ENCODE measurements around the gene MT3. TPM values are rescaled to one million over a fixed set of nuclear protein-coding genes. Genes with fewer than 3 reads are reported as not detected.

Gene MT3
- total and polyA plus RNA-seq, 12 donors = 5.5 to 354 (median 46.4) TPM

DNA sequence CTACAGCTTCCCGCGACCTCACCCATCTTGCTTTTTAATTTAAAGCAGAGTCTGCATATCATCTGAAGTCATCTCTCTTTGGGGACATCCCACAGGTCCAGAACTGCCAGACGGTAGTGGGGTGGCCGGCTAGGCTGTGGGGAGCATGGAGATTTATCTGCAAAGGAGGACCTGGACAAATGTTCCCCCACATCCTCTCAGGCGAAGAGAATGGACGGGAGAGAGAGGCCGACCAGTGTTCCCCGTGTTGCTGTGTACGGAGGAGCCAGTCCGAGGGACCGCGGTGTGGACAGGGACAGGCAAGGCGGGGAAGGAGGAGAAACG, 42.5 kb downstream of the MT3 start:
- TF ChIP-seq POLR2A (IDR thresholded peaks at IDR 0.05) (no peak), CTCF (IDR thresholded peaks at IDR 0.05) (no peak)
- no peak for DNase-seq
- Histone ChIP-seq H3K36me3 (replicated peaks in 1 of 2) (no peaks in the 10 kb centered on the region), H3K27me3 (peaks cover 7% of the 10 kb centered on the region), H3K4me3 (peak overlapping the region in 2 of 4 donors; percentile 32 to 53), H3K27ac (peak overlapping the region in 3 of 5 donors; percentile 47 to 83 (median 67)), H3K9me3 (replicated peaks in 1 of 3) (no peaks in the 10 kb centered on the region), H3K4me1 (replicated peaks in 1 of 2) (peaks cover 5 to 19% of the 10 kb centered on the region in 2 donors)
- intact Hi-C loops (cut with DNase I) = no loop called here
- 37 to 58% (median 43%) methylated on average over 7 to 14 of the region's 14 CpGs for WGBS, 4 donors

DNA sequence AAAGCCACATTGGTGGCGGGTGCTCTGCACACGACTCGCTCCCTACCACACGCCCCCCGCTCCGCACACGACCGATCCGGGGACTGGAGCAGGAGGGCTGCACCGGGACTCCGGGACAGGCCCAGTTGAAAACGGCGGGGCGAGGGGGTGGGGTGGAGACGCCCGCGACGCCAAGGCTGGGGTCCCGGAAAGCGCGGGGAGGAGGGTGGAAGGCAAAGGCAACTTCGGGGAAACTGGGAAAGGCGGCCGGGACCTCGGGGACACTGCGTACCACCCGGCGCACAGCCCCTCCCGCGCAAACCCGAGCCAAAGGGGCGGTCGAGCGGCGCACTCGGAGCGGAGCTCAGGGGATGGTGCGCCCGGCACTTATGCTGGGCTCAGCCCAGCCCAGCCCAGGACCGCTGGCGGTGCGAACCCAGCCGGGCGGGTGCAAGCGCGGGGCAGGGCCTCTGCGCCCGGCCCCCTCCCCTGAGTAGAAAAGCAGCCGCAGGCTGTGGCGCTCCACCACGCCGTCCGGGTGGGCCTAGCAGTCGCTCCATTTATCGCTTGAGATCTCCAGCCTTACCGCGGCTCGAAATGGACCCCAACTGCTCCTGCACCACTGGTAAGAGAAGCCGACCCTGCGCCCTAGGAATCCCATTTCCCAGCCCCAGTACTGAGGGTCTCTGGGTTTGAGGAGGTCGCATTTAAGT, 43.0 kb downstream of the MT3 start, which contains the start of gene MT1M:
TSS of gene MT1M (plus strand) at position 504 of the 692 bp plus-strand sequence. CDS start at position 577, 73 bp downstream.
- WGBS, 4 donors = 3 to 29% (median 11%) methylated on average over 12 to 61 of the region's 61 CpGs

DNA sequence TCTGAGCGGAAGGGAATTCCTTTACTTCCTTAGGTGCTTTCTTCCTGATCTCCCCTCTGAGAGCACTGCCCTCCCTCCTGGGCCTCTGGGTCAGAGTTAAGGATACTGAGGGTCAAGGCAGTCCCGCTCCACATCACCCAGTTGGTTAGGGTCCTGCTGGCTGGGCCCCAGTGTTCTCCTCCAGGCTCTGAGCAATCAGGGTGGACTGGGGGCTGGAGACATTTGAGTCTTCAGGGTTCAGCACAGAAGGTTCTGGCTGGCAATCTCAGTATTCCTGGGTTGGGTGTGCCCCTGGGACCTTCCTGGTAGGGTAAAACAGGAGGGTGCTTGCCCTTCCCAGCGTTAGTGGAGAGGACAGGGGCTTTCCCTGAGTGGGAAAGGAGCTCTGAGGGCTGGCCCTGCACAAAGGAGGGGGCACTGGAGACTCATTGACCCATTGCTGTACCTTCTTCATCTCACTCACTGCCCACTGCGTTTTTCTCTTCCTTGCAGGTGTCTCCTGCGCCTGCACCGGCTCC, 43.6 kb downstream of the MT3 start:
- Histone ChIP-seq H3K27ac (peak overlapping the region in 2 of 5 donors; percentile 67 to 83), H3K27me3 (peaks cover 7% of the 10 kb centered on the region), H3K9me3 (replicated peaks in 1 of 3) (no peaks in the 10 kb centered on the region), H3K4me1 (replicated peaks in 1 of 2) (peaks cover 0 to 15% of the 10 kb centered on the region in 2 donors), H3K36me3 (replicated peaks in 1 of 2) (no peaks in the 10 kb centered on the region), H3K4me3 (peak overlapping the region in 2 of 4 donors; percentile 32 to 53)
- WGBS, 4 donors = 63 to 76% (median 65%) methylated on average over 5 to 6 of the region's 6 CpGs
- intact Hi-C loops (cut with DNase I) = no loop called here
- DNase-seq = no peak
- TF ChIP-seq POLR2A (IDR thresholded peaks at IDR 0.05) (no peak), CTCF (IDR thresholded peaks at IDR 0.05) (no peak)

More for the DNA sequence above, 43.0 kb downstream of the MT3 start, which contains the start of gene MT1M:
- Histone ChIP-seq H3K27ac (peak within 1 kb of the TSS in 3 of 5 donors; percentile 47 to 83 (median 67)), H3K27me3 (peaks cover 7% of the 10 kb centered on the region), H3K9me3 (replicated peaks in 1 of 3) (no peaks in the 10 kb centered on the region), H3K36me3 (replicated peaks in 1 of 2) (no peaks in the 10 kb centered on the region), H3K4me1 (replicated peaks in 1 of 2) (peaks cover 0 to 15% of the 10 kb centered on the region in 2 donors), H3K4me3 (peak within 1 kb of the TSS in 2 of 4 donors; percentile 32 to 53)
- TF ChIP-seq CTCF (IDR thresholded peaks at IDR 0.05) = no peak
- peak in 1 of 2 donors; percentile 37 for TF ChIP-seq POLR2A (IDR thresholded peaks at IDR 0.05)
- intact Hi-C loops (cut with DNase I) = no loop called here
- DNase-seq = peak in 4 of 7 donors; percentile 47 to 62 (median 50)

GRCh38 chr16:56633535-56633934, 44.2 kb downstream of the MT3 start:
- intact Hi-C loops (cut with DNase I) = no loop called here
- no peak overlapping the region for H3K4me3 ChIP-seq
- H3K9me3 ChIP-seq (replicated peaks in 1 of 3) = no peaks in the 10 kb centered on the region
- WGBS, 4 donors = 70 to 87% (median 83%) methylated on average over 6 to 7 of the region's 7 CpGs
- DNase-seq = no peak
- H3K36me3 ChIP-seq (replicated peaks in 1 of 2) = no peaks in the 10 kb centered on the region
- peaks cover 7% of the 10 kb centered on the region for H3K27me3 ChIP-seq
- peaks cover 0 to 16% of the 10 kb centered on the region in 2 donors for H3K4me1 ChIP-seq (replicated peaks in 1 of 2)
- H3K27ac ChIP-seq = no peak overlapping the region
- no peak for TF ChIP-seq POLR2A (IDR thresholded peaks at IDR 0.05)
- TF ChIP-seq CTCF (IDR thresholded peaks at IDR 0.05) = no peak
